Myocyte (in vitro differentiated cells): ENCODE results near the gene DUSP12. TPM values are rescaled to one million over a fixed set of nuclear protein-coding genes. Genes with fewer than 3 reads are reported as not detected.
A peak's percentile ranks its signal among the peaks of the same experiment; 100 is the strongest.

Source experiments
- DNase-seq: peaks from one replicate; pipeline ENCODE4 v3.0.0-alpha.2; 2012; ENCODE audit warnings: low read depth
- total RNA-seq: library from RNA; depleted of rRNA; stranded (reverse); fragments of >200 nt; gene quantifications from 2 replicates; pipeline ENCODE4 v1.2.3, GENCODE V29; 2014

DUSP12 gene
- total RNA-seq, 1 donor from 2014 or later = 22.1 TPM

DNA sequence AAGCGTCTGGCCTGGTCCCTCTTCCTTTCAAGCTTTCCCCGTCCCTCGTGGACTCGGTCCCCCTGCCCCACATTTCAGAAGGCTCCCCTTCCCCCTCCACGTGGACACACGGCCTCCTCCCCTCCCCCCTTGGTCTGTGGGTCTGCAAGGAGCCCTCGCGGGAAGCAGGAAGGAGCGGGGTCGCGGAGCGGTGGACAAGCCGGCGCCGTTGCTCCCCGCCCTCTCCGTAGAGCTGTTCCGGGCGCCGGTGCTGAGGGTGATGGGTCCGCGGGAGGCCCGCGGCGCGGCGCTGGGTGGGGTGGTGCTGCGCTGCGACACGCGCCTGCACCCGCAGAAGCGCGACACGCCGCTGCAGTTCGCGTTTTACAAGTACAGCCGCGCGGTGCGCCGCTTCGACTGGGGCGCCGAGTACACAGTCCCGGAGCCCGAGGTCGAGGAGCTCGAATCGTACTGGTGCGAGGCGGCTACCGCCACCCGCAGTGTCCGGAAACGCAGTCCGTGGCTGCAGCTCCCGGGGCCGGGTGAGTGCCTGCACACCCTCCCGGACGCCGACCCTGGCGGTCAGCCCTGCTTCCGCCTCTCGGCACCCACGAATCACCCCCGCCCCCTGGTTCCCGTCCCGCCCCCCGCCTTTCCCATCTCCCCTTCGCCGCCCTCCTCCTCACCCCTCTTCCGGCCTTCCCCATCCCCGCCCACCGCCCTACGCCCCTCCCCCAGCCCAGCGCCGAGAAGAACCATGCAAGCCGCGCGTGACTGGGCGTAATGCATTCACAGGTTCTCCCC lies 22.9 kb upstream of the DUSP12 start:
- peak; percentile 78 for DNase-seq

DNA sequence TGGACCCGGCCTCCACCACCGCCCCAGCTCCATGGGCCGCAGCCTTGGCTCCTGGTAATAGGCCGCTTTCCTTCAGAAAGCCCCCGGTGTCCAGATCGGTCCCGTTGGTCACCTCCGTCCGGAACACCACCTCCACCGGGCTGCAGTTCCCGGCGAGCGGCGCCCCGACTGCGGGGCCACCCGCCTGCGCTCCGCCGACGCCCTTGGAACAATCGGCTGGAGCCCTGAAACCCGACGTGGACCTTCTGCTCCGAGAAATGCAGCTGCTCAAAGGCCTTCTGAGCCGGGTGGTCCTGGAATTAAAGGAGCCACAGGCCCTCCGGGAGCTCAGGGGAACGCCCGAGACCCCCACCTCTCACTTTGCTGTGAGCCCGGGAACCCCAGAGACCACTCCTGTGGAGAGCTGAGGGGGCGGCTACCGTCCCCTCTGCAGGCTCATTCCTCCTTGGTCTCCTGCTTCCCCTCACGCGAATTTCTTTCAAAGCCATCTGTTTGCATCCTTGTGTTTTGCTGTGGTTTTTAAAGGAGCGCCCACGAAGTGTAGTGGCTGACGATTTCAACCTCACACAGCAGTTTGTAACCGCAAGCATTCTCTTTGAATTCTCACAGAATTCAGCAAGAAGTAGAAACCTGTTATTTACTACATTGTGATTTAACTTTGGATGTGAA lies 22.2 kb upstream of the DUSP12 start:
- DNase-seq = peak; percentile 70

DNA sequence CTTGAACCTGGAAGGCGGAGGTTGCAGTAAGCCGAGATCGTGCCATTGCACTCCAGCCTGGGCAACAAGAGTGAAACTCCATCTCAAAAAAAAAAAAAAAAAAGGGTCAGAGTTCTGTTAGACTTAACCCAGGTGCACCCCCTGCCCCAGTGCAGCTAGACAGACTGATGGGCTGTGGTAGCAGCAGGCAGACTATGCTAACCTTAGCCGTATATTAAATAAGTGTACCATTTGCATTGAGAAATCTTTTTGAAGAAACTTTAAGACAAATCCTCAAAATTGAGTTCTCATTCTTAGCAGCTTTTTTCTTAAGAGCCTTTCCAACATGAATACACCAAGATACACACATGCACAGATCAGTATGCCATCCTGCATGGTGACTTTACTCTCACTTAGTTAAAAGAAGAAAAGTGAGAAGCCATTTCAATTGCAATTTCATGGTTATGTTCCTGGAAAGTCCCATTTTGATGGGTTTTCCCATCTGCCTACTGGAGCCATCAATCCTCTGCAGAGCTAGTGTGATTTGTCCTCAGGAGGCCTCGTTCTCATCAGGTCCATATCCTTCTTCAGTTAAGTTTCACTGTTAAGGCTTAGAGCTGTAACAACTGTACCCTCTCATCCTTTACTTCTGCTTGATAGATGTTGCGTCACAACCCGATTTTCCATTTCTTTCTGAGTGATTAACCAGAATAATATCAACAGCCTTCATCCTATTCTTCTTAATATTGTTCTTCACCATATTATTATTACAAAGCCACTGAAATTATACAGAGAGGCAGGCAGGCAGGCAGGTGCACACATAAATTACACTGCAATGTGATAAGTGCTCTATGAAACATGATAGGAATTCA lies 21.0 kb upstream of the DUSP12 start:
- no peak for DNase-seq

DNA sequence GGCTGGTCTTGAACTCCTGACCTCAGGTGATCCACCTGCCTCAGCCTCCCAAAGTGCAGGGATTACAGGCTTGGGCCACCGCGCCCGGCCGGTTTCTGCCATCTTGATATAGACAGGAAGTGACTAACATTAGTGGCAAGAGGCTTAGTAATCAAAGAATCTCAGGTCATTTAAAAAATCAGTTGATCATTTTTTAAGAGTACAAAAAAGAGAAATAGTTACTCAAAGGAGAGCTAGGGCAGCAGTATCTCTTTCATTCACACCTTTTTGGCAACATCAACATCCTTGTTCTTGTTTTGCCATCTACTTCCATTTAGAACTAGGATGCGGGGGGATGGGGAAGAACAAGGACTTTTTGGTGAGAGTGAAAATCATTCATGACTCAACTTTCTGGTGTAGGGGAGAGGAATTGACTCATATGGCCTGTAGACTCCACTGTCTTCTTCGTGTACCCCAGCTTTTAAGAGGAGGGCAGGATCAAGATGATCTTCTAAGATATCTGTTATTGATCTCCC lies 19.5 kb upstream of the DUSP12 start:
- DNase-seq = no peak

DNA sequence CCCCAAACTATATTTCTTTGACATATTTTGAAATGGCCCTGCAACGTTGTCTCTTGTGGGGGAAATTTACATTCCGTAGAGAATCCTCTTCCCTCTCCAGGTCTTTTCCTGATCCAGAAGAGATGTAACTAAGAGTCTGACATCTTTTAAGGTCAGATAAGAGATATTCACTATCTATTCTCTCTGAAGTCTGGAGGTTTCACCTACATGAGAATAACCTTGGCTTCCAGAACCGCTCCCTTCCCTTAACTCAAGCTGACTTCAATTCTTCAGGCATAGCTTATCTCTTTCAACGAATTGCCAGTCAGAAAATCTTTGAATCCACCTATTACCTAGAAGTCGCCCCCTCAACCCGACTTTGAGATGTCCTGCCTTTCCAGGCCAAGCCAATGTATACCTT lies 18.3 kb upstream of the DUSP12 start:
- no peak for DNase-seq

DNA sequence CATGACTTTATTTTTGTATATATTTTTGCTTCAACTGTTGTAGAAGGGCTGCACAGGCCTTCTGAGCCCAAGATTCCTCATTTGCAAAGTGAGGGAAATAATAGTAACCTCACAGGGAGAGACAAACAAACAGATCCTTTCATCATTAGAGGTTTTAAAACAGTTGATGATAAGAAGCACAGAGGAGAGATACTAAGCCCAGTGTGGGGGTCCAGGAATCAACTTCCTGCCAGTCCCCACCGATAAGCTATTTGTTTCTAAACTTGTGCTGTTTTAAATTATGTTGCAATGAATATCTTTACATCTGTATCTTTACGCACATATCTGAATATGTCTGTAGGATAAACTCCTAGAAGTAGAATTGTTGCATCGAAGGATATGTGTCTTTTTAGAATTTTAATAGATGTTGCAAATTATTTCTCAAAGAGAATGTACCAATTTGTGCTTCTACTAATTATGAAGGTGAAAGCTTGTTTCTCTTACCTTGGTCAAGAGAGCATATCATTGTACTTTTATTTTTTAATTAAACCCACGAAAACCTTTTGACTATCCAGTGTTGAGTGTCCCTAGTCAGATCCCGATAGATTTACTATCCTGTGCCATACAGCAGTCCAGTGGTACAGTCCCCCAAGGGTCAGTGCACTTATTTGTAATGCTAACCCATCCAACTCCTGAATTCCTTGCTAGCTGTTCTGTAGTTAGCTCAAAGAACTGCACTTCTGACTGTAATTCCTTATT lies 17.4 kb upstream of the DUSP12 start:
- no peak for DNase-seq

DNA sequence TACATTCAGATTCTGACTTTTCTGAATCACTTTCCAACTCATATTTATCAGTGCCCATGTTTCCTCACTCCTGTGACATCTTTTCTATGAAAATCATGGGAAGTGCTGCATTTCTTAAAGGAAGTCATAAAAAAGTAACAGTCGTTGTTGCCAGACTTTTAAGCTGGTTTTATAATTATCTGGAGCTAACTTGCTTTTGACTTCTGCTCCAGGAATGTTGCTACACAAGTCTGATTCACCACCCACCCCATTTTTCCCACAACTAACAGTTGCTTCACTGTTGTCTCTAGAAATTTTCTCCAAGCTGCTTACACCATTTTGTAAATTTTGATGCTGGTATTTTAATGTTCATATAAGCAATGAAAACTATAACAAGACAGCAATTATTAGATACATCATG lies 16.1 kb upstream of the DUSP12 start:
- peak; percentile 62 for DNase-seq

DNA sequence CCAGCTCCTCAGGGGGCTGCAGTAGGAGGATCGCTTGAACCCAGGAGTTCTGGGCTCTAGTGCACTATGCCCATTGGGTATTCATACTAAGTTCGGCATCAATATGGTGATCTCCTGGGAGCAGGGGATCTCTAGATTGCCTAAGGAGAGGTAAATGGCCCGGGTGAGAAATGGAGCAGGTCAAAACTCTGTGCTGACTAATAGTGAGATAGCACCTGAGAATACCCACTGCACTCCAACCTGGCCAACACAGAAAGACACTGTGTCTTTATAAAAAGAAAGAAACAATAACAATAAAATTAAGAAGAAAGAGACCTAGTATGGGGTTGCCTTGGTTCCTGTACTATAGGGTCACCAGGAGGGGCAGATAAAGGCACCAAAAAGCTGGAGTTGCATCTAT lies 13.7 kb upstream of the DUSP12 start:
- DNase-seq = no peak

DNA sequence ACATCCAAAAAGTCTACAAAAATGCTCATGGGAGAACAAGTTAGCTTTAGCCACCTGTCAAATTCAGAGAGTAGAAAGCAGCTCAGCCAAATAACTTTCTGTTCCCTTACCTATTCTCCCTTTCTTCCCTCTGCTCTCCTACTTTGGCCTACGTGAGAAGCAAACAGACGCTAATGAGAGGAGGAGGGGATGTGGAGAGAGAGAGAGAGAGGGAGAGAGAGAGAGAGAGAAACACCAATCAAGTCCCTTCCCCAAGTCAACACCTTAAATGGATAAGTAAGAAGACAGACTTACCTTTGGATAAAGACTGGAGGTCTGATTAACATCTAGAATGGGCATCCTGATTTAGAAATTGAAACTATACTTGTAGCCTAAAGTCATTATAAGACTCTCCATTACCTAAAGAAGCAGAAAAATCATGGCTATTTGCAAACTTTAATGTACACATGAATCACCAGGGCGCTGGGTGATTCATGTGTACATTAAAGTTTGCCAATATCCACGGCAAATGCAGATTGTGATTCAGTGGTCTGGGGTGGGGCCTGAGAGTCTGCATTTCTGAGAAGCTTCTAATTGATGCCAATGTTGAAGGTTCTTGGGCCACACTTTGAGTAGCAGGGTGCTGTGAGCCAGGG lies 13.1 kb upstream of the DUSP12 start:
- no peak for DNase-seq

DNA sequence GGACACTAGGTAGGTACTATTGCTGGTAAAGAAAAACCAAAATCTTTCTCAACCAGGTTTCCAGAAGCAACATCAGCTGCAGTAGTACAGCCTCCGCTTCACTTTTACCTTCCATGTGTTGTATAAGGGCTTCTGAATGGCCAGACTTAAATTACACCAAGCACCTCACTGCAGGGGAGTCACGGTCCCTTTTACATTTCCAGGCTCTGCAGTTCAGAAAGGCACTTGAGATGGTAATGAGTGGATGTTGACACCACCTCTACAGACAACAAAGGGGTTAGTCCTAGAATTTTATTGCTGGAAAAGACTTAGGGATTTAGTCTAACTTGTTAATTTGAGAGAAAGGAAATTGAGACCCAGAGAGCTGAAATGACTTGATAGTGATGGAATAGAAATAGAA lies 12.0 kb upstream of the DUSP12 start:
- no peak for DNase-seq

DNA sequence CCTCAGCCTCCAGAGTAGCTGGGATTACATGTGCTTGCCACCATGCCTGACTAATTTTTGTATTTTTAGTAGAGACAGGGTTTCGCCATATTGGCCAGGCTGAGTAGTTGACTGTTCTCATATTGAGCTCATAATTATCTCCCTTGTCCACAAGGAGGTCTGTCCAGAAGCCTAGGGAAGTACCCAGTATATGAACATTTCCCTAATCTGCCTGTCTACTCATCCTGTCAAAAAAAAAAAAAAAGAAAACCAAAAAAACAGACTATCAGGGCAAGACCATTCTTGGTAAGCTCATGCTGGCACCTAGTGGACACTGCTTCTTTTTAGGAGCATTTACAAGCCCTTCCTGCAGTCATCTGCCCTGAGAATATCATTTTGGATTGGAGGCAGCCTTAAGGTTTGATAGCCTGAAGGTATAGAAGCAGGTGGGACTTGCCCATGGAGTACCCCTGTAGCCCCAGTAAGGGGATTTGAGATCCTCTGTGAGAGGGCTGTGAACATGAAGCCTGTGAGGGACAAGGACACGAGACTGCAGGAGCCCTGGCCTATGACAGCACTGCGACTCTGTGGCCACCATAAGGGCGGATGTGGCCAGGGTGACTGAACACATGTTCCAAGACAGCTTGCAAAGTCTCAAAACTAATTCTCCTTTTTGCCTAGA lies 10.8 kb upstream of the DUSP12 start:
- DNase-seq = peak; percentile 68

DNA sequence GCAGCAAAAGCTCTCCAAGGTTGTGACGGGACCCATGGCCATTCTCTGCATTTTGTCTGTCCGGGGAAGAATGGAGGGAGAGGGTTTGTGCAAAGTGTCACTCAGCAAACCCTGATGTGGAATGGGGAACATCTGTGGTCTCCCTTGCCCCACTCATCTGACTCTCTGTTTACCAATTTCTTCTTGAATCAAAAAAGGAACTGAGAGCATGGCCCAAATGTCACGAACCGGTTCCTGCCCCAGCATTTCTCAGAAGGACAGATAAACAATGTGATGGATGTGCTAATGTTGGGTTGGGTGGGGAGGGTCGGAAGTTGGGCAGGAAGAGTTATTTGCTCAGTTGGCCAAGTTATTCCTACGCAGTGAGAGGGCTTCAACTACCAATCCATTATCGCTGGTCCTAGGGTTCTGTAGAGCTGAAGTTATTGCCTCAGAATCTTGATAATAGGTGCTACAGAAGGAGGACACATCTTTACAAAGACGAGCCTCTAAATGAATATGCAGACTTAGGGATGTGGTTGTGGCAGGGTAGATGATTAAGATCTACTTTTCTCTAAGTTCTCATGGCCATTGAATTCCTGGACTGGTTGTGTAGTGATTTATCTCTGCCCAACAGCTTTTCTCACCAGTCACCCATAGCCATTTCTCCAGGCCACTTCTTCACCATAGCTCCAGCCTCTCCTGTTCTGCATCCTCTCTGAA lies 9.6 kb upstream of the DUSP12 start:
- DNase-seq = no peak

DNA sequence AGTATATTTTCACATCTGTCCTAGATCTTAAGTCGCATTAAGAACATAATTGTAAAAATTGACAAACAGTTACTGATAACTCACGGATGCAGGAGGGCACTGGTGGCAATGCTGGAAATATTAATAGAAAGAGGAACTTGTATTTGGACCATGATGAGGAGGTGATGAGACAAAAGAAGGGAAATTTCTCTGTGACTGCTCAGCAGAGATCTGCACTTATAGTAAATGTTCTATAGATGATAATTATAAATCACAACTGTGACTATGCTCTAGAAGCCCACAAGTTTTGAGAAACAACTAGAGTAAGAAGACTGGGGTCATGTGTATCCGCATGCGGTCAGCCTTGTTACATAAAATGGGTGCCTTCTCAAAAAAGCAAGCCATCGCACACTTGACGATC lies 8.7 kb upstream of the DUSP12 start:
- no peak for DNase-seq

DNA sequence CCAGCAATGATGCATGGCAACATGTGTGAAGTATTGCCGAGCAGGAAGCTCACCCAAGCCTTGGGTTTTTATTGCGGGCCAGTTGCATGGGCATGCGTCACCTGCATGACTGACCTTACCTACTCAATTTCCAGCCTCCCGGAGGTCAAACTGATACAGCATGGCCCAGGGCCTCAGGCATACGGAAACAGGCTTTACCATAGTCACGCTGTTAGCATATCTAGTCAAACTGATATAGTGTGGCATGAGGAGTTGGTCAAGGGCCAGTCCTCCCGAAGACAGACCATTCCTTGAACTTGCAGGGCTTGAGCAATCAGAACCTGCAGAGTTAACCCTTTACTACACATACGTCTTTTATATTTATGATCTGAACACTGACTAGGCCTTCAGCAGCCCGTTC lies 6.4 kb upstream of the DUSP12 start:
- DNase-seq = no peak

DNA sequence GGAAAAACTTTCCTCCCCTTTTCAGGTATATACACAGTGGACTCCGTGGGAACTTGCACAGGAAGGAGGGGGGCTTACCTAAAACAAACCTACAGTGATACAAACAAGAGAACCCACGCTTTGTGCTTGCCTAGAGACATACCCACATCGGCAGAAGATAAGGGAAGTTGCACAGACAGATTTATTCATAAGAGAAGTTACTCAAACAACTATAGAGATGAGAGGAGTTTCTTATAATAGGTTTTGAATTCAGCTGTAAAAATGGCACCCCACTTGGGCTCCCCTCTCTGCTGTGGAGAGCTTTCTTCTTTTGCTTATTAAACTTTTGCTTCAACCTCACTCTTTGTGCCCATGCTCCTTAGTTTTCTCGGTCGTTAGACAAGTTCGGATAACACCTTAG lies 1.8 kb upstream of the DUSP12 start:
- DNase-seq = no peak

DNA sequence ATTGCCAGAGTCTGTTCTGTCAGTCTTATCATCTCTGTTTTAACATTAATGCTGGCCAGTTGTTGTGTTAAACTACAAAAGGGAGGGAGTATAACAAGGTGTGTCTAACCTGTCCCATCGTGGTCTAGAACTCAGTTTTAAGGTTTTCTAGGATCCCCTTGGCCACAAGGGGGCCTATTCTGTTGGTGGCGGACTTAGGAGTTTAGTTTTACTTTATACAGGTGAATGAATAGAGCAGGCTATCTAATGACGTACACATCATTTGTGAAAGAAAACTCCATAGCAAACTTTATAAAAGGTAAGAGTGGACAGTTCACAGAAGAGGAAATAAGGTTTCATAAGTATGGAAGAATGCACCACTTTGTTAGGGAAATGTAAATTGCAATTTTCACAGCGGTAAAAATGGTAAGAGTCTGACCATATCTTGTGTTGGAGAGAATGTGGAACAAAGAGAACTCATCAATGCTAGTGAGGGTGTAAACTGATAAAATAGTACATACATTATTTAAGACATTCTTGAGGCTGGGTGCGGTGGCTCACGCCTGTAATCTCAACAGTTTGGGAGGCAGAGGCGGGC lies 14.0 kb downstream of the DUSP12 start:
- no peak for DNase-seq

DNA sequence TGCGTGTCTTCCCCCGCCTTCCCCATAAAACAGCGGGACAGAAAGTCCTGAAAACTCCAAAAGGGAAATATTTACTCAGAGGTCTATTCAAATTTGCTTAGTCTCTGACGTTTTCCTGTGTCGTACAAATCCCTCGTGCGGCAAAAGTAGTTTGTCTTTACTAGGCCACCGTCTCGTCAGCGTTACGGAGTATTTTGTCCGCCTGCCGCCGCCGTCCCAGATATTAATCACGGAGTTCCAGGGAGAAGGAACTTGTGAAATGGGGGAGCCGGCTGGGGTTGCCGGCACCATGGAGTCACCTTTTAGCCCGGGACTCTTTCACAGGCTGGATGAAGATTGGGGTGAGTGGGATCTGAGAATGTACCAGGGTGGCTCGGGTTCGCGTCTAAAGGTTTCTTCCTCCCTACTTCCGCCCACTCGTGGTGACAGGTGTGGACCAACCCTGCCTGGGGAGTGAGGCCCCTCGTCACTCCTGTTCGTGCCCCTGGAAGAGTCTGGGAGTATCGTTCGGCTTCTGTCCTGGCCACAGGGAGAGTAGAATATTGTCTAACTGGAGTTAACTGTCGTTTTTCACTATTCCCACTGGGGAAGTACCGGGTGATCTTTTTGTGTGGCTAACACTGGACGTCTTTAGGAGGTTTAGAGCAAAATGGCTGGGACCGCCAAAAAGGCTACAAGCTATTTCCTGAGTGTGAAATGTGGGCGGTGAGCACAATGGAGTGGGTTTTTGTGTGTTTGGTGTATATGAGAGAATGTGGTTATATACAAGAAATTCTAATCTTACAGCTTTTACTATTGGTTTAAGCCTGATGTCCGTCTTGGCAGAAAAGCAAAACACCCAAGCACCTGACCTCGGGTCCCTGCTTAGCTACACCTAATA lies 16.8 kb downstream of the DUSP12 start, which contains the start of gene ATF6:
ATF6 (plus strand) TSS at position 219 of the 880 bp plus-strand sequence; CDS start at position 260, 41 bp downstream.
- DNase-seq = peak; percentile 94

DNA sequence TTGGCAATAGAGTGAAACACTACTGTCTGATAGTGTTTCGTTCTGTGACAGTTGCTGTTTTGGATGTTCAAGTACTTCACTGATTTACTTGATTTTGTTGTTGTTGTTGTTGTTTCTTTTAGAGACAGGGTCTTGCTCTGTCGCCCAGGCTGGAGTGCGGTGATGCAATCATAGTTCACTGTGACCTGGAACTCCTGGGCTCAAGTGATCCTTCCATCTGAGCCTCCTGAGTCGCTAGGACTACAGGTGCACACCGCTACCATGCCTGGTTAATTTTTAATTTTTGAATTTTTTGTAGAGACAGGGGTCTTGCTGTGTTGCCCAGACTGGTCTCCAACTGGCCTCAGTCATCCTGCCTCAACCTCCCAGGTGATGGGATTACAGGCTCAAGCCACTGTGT lies 18.9 kb downstream of the DUSP12 start:
- no peak for DNase-seq
